HG03354 (cell line): Measurements from ENCODE around the gene TAF11L6.
"Not testable (repeated sequence)": the region's sequence is repeated elsewhere in the genome, so short reads cannot be mapped to it uniquely, and the experiment has no call there.

Experiments
- ATAC-seq: cut with Tn5 transposase; IDR thresholded peaks from one replicate; pipeline ENCODE4 v1.9.1; 2021; ENCODE audit warnings: mild to moderate bottlenecking; ENCODE audit not compliant: unreplicated experiment, poor library complexity, severe bottlenecking

The TAF11L6 gene

GRCh38 chr5:17528369-17528768 lies at the start of gene TAF11L6:
TSS of gene TAF11L6 (plus strand) at chr5:17528669.
- not testable (repeated sequence) for ATAC-seq

- no peak for ATAC-seq
Observed at GRCh38 chr5:17481378-17481777, 47.1 kb upstream of the TAF11L6 start.

DNA sequence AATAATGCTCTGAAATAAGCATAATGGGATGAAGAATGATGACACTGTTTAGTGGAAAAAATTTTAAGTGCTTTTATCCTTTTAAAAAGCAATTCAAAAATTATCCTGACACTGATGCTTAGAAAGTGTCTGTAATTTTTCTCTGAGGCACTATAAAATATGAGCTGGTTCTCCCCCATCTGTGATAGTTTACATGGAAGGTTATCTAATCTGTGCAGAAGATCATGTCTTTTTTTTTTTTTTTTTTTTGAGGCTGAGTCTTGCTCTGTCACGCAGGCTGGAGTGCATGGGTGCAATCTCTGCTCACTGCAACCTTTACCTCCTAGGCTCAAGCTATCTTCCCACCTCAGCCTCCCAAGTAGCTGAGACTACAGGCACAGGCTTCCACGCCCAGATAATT lies 45.7 kb upstream of the TAF11L6 start:
- ATAC-seq = no peak

DNA sequence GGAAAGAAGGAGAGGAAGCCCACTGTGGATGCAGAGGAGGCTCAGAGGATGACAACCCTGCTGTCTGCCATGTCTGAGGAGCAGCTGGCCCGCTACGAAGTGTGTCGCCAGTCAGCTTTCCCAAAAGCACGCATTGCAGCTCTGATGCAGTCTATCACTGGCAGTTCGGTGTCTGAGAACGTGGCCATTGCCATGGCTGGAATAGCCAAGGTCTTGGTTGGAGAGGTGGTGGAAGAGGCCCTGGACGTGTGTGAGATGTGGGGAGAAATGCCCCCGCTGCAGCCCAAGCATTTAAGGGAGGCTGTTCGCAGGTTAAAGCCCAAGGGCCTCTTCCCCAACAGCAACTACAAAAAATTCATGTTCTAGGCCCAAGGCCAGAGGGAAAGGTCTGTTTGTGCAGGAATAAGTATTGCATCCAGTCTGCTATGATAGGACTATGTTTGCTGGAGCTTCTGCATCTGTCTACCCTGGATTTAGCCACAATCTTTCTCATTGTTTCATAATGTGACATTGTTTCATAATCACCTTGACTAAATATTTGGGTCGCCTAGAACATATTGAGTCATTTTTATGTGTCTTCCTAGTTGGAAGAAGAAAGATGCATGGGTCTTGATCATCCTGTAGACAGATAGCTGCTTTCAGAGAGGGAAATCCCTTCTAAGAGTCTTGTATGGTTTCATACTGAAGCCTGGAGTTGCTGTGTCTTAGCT lies 41.9 kb upstream of the TAF11L6 start:
- ATAC-seq = not testable (repeated sequence)

DNA sequence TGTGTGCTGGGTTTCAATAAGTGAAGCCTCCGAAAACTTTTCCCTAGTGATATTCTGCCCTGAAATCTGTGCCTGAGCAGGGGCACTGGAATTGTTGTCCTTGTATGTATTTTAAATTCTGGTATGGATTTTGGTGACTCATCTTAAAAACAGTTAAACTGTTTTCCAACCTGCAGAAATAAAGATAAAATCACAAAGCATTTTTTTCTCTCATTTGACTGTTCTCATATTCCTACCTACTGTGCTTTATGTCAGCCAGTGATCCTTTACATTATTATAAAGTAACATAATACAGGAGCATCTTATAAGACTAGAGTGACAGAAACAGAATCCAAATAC lies 41.3 kb upstream of the TAF11L6 start:
- no peak for ATAC-seq

DNA sequence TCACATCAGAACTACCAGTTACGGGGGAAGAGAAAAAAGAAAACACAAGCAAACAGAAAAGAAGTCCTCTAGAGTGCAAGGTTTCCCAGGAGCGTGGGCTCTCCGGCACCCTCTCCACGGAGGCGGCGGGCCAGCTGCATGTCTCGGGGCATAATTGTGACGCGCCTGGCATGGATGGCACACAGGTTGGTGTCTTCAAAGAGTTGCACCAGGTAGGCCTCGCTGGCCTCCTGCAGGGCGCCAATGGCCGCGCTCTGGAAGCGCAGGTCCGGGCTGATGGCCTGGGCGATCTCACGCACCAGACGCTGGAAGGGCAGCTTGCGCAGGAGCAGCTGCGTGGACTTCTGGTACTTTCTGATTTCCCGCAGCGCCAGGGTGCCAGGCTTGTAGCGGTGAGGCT lies 37.2 kb upstream of the TAF11L6 start:
- not testable (repeated sequence) for ATAC-seq

DNA sequence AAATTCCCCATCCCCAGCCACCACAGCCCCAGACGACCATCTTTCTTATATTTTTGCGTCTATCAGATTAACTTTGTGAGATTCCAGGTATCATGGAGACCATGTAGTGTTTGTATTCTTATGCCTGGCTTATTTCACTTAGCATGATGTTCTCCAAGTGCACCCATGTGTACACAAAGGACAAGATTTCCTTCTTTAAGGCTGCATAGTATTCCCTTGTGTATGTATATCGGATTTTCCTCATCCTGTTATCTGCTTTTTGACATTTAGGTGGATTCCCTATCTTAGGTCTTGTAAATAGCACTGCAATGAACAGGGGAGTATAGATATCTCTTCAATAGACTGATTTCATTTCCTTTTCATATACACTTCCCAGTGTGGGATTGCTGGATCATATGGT lies 35.7 kb upstream of the TAF11L6 start:
- no peak for ATAC-seq

DNA sequence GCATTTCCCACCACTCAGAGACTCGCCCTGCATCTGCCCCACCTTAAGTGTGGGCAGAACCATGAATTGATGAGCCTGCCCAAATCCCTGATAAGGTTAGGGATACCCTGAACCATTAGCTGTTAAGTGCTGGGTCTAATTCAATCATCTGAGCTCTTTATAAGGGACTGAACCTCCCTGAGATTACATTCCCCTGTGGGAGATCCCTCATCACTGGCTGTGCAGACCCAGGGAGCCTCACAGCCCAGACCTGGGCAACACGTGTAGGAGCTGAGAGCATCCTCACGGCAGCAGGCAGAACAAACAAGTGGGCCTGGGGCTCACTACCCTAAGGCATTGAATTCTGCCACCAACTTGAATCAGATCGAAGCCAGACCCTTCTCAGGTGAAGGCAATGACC lies 31.0 kb upstream of the TAF11L6 start:
- no peak for ATAC-seq

DNA sequence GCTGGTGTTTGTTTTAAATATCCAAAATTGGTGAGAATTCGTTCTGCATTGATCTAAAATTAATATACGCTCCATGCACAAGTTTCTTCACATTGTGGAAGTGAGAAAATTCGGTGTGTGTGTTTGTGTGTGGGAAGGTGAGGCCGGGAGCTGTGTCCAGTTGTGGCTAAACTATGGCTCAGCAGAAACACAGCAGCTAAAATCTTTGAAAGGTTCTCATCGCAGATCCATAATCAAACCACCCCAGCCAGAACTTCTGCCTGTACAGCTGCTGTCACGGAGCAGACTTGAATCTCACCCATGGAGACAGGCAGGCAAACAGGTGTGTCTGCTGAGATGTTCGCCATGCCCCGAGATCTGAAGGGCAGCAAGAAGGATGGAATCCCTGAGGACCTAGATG lies 30.5 kb upstream of the TAF11L6 start, which contains the start of gene TAF11L2:
TSS of gene TAF11L2 (plus strand) at position 301 of the 400 bp plus-strand sequence.
- not testable (repeated sequence) for ATAC-seq

DNA sequence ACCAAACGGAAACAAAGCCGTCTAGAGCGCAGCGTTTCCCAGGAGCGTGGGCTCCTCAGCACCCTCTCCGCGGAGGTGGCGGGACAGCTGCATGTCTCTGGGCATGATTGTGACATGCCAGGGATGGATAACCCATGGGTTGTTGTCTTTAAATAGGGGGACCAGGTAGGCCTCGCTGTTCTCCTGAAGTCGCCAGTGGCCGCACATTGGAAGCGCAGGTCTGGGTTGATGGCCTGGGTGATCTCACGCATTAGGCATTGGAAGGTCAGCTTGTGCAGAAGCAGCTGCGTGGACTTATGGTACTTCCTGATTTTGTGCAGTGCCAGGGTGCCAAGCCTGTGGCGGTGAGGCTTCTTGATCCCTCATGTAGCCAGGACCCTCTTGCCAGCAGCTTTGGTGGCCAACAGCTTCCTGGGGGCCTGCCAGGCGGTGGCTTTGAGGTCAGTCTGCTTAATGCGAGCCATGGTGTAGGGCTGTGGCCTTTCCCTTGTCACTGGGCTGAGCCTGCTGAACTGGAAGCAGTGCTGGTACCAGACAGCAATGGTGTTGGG lies 16.6 kb upstream of the TAF11L6 start:
- no peak for ATAC-seq

GRCh38 chr5:17517526-17517925 lies 10.9 kb upstream of the TAF11L6 start:
- not testable (repeated sequence) for ATAC-seq

DNA sequence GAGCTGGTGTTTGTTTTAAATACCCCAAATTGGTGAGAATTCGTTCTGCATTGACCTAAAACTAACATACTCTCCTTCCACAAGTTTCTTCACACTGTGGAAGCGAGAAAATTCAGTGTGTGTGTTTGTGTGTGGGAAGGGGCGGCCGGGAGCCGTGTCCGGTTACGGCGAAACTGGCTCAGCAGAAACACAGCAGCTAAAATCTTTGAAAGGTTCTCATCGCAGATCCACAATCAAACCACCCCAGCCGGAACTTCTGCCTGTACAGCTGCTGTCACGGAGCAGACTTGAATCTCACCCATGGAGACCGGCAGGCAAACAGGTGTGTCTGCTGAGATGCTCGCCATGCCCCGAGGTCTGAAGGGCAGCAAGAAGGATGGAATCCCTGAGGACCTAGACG lies 10.4 kb upstream of the TAF11L6 start, which contains the start of gene TAF11L3:
TSS of gene TAF11L3 (plus strand) at position 301 of the 400 bp plus-strand sequence.
- not testable (repeated sequence) for ATAC-seq

- not testable (repeated sequence) for ATAC-seq
Observed at GRCh38 chr5:17519508-17519907, 9.0 kb upstream of the TAF11L6 start.

- ATAC-seq = not testable (repeated sequence)
Observed at GRCh38 chr5:17521501-17521900, 7.0 kb upstream of the TAF11L6 start, which contains the start of gene TAF11L4. TSS of gene TAF11L4 (plus strand) at chr5:17521801.

GRCh38 chr5:17524935-17525334 lies 3.5 kb upstream of the TAF11L6 start, which contains the start of gene TAF11L5:
TSS of gene TAF11L5 (plus strand) at chr5:17525235.
- not testable (repeated sequence) for ATAC-seq

DNA sequence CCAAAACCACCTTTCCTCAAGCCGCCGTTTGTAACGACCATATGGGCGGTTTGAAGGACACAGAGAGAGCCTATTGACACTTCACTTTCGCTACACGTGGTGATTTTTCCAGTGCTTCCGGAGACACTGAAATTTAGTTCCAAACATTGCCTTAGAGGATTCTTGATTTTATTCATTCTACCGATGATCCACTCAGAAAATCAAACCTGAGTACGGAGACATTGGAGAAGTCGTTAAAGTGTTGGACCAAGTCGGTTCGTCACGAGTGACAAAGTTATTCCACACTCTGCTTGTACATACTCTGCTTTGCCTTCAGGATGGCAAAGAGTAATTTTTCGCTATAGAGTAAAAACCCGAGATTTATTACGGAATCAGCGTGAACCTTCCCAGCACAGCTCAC lies 2.0 kb upstream of the TAF11L6 start:
- not testable (repeated sequence) for ATAC-seq
